LNCAP (cell line): ENCODE data around the gene ZBTB8OS.

ENCODE experiments used
- TF ChIP-seq, protein P1 (sequence below): fragments of 450-650 bp; IDR thresholded peaks from 2 replicates; pipeline ENCODE4 v1.5.1; 2017; ENCODE audit warnings: mild to moderate bottlenecking

Gene ZBTB8OS

DNA sequence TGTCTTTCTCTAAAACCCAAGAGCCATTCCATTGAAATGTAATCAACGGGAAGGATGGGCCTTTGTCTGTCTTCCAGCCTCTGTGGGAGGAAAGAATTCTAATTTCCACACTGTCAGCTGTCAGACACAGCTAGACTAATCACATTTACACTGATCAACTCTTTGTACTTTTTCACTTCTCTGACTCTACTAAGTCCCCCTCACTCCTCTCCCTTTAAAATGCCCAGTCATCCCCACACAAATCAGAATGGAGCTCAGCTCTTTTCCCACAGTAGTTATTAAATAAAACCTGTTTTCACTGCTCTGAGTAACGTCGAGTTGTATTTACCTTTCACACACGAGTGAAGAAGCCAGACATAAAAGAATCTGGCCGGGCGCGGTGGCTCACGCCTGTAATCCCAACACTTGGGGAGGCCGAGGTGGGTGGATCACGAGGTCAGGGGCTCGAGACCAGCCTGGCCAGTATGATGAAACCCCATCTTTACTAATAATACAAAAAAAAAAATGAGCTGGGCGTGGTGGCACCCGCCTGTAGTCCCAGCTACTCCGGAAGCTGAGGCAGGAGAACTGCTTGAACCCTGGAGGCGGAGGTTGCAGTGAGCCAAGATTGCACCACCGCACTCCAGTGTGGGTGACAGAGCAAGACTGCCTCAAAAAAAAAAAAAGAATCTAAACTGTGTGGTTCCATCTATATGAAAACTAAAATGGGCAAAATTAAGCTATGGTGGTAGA, 13.3 kb downstream of the ZBTB8OS start:
- TF ChIP-seq, protein P1, sequence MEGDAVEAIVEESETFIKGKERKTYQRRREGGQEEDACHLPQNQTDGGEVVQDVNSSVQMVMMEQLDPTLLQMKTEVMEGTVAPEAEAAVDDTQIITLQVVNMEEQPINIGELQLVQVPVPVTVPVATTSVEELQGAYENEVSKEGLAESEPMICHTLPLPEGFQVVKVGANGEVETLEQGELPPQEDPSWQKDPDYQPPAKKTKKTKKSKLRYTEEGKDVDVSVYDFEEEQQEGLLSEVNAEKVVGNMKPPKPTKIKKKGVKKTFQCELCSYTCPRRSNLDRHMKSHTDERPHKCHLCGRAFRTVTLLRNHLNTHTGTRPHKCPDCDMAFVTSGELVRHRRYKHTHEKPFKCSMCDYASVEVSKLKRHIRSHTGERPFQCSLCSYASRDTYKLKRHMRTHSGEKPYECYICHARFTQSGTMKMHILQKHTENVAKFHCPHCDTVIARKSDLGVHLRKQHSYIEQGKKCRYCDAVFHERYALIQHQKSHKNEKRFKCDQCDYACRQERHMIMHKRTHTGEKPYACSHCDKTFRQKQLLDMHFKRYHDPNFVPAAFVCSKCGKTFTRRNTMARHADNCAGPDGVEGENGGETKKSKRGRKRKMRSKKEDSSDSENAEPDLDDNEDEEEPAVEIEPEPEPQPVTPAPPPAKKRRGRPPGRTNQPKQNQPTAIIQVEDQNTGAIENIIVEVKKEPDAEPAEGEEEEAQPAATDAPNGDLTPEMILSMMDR: no peak

DNA sequence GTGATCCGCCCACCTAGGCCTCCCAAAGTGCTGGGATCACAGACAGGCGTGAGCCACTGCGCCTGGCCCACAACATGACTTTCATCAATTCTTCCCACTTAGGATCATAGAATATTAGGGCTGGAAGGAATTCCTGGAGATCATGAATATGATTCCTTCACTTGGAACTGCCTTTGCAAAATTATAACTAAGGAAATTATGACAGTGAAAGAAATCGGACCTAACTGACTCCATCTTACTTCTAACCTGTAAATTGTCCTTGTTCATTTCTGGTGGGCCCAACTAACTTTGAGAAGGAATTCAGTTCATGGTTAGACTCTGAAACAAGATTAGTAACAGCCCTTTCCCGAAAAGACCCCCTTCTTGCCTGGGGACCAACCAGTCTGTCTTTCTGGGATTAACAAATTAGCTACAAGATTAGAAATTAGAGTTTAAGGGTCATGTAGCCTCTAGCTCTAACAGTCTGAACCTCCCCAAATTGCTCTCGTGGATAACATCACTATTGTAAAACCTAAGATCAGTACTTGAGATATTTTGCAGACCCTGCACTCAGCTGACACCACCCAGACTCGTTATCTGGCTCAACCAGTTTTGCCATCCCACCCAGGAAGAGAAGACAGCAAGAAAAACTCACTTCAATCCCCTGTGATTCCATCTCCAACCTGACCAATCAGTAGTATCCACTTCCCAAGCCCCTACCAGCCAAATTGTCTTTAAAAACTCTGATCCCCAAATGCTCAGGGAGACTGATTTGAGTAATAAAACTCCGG, 14.7 kb downstream of the ZBTB8OS start:
- TF ChIP-seq, protein P1: no peak

DNA sequence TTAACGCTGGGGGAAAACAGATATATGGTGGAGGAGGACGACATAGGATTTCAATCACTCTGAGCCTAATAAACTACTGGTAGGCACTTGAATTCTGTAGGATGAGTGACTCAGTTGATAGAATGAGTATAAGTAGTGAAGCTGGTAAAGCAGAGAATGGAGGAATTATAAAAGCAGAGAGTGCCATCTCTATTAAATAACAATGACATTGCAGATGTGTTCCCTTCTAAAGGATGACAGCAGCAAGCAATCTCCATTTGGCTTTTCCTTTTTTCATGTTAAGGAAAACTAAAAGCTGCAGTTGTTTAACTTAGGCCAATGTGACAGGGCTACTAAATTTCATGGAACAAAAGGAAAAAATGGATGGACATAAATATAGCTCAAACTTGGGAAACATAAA, 17.5 kb downstream of the ZBTB8OS start:
- TF ChIP-seq, protein P1: no peak

DNA sequence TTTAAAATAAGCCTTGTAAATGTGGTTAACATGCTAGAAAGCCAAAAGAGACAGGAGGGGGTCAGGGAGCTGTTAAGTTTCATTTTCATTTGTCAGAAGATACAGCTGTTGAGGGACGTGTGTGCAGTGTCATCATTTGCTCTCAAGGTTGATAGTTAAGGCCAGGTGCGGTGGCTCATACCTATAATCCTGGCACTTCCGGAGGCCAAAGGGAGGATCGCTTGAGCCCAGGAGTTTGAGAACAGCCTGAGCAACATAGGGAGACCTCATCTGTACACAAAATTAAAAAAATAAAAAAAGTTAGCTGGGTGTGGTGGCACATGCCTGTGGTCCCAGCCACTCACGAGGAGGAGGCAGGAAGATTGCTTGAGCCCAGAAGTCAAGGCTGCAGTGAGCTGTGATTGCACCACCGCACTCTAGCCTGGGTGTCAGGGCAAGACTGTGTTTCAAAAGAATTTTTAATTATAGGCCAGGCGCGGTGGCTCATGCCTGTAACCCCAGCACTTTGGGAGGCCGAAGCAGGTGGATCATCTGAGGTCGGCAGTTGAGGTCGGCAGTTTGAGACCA, 22.7 kb downstream of the ZBTB8OS start:
- TF ChIP-seq, protein P1: no peak

DNA sequence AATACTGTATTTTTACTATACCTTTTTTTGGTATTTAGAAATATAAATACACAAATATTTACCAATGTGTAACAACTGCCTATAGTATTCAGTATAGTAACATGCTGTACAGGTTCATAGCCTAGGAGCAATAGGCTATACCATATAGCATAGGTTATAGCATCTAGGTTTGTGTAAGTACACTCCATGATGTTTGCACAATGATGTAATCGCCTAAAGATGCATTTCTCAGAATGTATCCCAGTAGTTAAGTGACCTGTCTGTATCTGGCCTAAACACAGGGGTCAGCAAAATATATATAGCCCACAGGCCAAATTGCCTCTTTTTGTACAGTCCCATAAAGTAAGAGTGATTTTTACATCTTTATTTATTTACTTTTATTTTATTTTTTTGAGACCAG, 24.2 kb downstream of the ZBTB8OS start:
- TF ChIP-seq, protein P1: no peak

DNA sequence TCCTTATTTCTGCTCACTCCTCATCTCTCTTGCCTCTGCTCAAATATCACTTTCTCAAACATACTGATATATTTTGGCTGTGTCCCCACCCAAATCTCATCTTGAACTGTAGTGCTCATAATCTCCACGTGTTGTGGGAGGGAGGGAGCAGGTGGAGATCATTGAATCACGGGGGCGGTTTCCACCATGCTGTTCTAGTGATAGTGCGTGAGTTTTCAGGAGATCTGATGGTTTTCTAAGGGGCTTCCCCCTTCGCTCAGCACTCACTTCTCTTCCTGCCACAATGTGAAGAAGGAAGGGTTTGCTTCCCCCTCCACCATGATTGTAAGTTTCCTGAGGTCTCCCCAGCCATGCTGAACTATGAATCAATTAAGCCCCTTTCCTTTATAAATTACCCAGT, 26.6 kb downstream of the ZBTB8OS start:
- TF ChIP-seq, protein P1: no peak

DNA sequence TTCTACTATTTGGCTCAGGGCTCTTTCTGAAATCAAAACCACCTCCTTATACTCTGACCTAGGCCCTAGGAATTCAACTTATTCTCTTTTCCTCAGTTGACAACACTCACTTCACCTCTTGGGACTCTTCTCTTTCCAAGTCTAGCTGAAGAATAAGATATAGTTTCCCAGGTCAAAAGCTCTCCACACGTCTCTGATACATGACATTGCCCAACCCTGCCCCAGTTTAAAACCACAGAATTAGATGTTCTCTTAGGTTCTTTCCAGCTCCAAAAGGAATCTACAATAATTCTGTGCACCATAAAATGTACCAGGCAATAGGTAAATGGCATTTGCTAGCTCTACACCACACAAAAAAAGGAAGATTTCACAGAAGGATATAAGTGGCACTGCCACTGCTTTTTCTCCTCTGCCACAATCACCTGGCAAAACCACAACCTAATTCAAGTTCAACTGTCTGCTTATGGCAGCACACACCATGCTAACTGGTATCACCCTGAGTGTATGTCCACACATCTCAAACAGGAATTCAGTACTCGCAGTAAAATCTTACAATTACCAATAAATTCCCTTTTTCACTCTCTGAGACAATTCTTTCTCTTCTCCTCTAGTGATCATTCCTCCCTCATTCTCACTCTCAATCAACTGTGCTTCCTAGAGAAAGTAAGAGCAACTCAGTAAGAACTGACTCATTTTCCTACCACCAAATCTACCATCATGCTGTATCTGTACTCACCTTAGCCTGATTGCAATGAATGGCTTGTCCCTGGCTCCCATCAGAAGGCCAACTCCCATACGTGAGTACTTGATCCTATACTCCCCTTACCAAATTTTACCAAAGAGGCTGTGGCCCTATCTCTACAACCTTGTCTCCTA, 27.3 kb downstream of the ZBTB8OS start:
- TF ChIP-seq, protein P1: no peak
